Measurements from ENCODE around the gene YDJC.
"Not testable (repeated sequence)": the region's sequence is repeated elsewhere in the genome, so short reads cannot be mapped to it uniquely, and the experiment has no call there.

Gene YDJC

GRCh38 chr22:21581009-21581713, 48.7 kb downstream of the YDJC start:
- DNase-seq (ENCODE audit: low read depth in 2 of 2, low spot score in 1 of 2): not testable (repeated sequence)

DNA sequence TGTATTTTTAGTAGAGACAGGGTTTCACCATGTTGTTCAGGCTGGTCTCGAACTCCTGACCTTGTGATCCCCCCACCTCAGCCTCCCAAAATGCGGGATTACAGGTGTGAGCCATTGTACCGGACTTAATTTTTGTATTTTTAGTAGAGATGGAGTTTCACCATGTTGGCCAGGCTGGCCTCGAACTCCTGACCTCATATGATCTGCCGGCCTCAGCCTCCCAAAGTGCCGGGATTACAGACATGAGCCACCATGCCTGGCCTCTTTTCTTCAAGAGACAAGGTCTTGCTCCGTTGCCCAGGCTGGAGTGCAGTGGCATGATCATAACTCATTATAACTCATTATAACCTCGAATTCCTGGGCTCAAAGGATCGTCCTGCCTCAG, 49.2 kb downstream of the YDJC start:
- DNase-seq (ENCODE audit: low read depth in 2 of 2, low spot score in 1 of 2): not testable (repeated sequence)

DNA sequence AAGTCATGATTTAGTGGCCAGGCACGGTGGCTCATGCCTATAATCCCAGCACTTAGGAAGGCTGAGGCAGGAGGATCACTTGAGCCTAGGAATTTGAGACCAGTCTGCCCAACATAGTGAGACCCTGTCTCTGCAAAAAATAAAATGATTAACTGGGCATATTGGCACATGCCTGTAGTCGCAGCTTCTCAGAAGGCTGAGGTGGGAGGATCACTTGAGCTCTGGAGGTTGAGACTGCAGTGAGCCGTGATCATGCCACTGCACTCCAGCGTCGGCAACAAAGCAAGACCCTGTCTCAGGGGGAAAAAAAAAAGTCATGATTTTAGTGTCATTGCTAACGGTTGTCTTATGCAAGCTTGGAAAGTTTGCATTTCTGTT, 50.4 kb downstream of the YDJC start:
- DNase-seq (ENCODE audit: low read depth in 2 of 2, low spot score in 1 of 2): no peak
